ENCODE data around the gene ANKRD23.

ANKRD23 gene

GRCh38 chr2:96792772-96793749, 50.8 kb downstream of the ANKRD23 start:
- DNase-seq: no peak

GRCh38 chr2:96789245-96789617, 54.6 kb downstream of the ANKRD23 start:
- DNase-seq: no peak

GRCh38 chr2:96788442-96789244, 55.2 kb downstream of the ANKRD23 start:
- no peak for DNase-seq

Data from CD4-positive, alpha-beta T cell treated with Interleukin-17A for 4 hours (primary cell).